ENCODE measurements around the gene SLC6A4.

DNA sequence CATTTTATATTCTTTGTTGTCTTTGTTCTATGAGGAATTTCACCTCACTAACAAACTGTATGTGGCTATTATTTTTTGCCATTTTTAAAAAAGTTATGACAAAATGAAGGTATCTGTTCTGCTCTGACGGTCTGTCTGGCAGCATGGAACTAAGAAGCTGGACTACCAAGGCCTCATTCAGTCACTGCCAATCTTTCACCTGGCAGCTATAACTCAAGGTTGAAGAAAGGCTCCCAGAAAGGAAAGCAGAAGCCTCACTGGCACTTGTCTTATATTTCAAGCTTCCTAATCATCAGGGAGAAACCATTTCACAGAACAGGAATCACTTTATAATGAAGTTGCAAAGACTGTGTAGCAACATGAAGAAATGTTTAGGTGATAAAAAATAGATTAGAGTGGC, 18.7 kb upstream of the SLC6A4 start:
- TF ChIP-seq, protein P1, sequence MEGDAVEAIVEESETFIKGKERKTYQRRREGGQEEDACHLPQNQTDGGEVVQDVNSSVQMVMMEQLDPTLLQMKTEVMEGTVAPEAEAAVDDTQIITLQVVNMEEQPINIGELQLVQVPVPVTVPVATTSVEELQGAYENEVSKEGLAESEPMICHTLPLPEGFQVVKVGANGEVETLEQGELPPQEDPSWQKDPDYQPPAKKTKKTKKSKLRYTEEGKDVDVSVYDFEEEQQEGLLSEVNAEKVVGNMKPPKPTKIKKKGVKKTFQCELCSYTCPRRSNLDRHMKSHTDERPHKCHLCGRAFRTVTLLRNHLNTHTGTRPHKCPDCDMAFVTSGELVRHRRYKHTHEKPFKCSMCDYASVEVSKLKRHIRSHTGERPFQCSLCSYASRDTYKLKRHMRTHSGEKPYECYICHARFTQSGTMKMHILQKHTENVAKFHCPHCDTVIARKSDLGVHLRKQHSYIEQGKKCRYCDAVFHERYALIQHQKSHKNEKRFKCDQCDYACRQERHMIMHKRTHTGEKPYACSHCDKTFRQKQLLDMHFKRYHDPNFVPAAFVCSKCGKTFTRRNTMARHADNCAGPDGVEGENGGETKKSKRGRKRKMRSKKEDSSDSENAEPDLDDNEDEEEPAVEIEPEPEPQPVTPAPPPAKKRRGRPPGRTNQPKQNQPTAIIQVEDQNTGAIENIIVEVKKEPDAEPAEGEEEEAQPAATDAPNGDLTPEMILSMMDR (IDR thresholded peaks at IDR 0.05; ENCODE audit: low read depth, low read length, missing input control): no peak
- TF ChIP-seq SP1 (IDR thresholded peaks at IDR 0.05) (no peak), NR2F2 (IDR thresholded peaks at IDR 0.05) (no peak), EGR1 (IDR thresholded peaks at IDR 0.05; ENCODE audit: low read depth in 2 of 2) (no peak), RAD21 (IDR thresholded peaks at IDR 0.05) (no peak), YY1 (IDR thresholded peaks at IDR 0.05) (no peak), TAF1 (conservative IDR thresholded peaks at IDR 0.05) (no peak)
- TF ChIP-seq, protein P2, sequence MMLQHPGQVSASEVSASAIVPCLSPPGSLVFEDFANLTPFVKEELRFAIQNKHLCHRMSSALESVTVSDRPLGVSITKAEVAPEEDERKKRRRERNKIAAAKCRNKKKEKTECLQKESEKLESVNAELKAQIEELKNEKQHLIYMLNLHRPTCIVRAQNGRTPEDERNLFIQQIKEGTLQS (IDR thresholded peaks at IDR 0.05): no peak

Data from liver (tissue), 3 donors.